IMR-90 (cell line): Measurements from ENCODE around the gene ARHGAP24. TPM values are rescaled to one million over a fixed set of nuclear protein-coding genes. Genes with fewer than 3 reads are reported as not detected.

Source experiments
- ATAC-seq: fragments of 200-7000 bp; cut with Tn5 transposase; 2 replicates; pipeline ENCODE4 v1.9.1; 2020; ENCODE audit warnings: low read depth, mild to moderate bottlenecking, moderate library complexity
- BruUV-seq: library from RNA; stranded (reverse); fragments of 400-500 nt; replicated peaks from 2 replicates; lab custom pipeline; 2021; lab: Mats Ljungman, UMichigan
- CTCF ChIA-PET: fragments of 300-600 bp; formaldehyde crosslinking; extraction: SDS; loops from one replicate; lab custom pipeline; 2021; ENCODE audit warnings: antibody characterized with exemption; lab: Yijun Ruan, JAX
- POLR2A ChIA-PET: fragments of 300-600 bp; sonication (Branson Sonifier 250); formaldehyde crosslinking; loops from one replicate; lab custom pipeline; 2022; ENCODE audit warnings: antibody characterized with exemption; ENCODE audit not compliant: unreplicated experiment; lab: Charles Lee
- DNase-seq: peaks from one replicate; pipeline ENCODE4 v3.0.0; 2013
- H2AFZ ChIP-seq: replicated peaks from 2 replicates; pipeline ENCODE3; 2013; ENCODE audit warnings: low read length, mild to moderate bottlenecking; ENCODE audit not compliant: poor library complexity
- H2AK5ac ChIP-seq: 2 replicates; pipeline ENCODE4 v1.6.1; 2013; ENCODE audit warnings: low read depth, low read length, inconsistent platforms
- H2AK9ac ChIP-seq: replicated peaks from 2 replicates; pipeline ENCODE3; 2013; ENCODE audit warnings: mild to moderate bottlenecking, low read depth, low read length, moderate library complexity; ENCODE audit not compliant: poor library complexity
- H2BK120ac ChIP-seq: 2 replicates; pipeline ENCODE4 v1.6.1; 2013; ENCODE audit warnings: low read depth, low read length, inconsistent platforms
- H2BK15ac ChIP-seq: 3 replicates; pipeline ENCODE4 v1.6.1; 2013; ENCODE audit warnings: low read depth, low read length, inconsistent platforms
- H2BK20ac ChIP-seq: 2 replicates; pipeline ENCODE4 v1.6.1; 2013; ENCODE audit warnings: low read depth, mild to moderate bottlenecking, inconsistent platforms, low read length, moderate library complexity
- H2BK5ac ChIP-seq: 2 replicates; pipeline ENCODE4 v1.6.1; 2013; ENCODE audit warnings: mild to moderate bottlenecking, low read depth, low read length, inconsistent platforms; ENCODE audit not compliant: poor library complexity, severe bottlenecking
- H3K14ac ChIP-seq: replicated peaks from 2 replicates; pipeline ENCODE4 v1.6.1; 2013; ENCODE audit warnings: low read depth, low read length, inconsistent platforms
- H3K18ac ChIP-seq: 2 replicates; pipeline ENCODE4 v1.6.1; 2013; ENCODE audit warnings: low read depth, low read length, control low read depth
- H3K23ac ChIP-seq: 2 replicates; pipeline ENCODE4 v1.6.1; 2013; ENCODE audit warnings: low read depth, low read length, inconsistent platforms
- H3K27ac ChIP-seq: 2 replicates; pipeline ENCODE4 v1.5.1; 2013; ENCODE audit warnings: mild to moderate bottlenecking, control low read depth, low read length; ENCODE audit not compliant: insufficient read depth
- H3K27me3 ChIP-seq: 2 replicates; pipeline ENCODE4 v1.6.1; 2013; ENCODE audit warnings: low read length; ENCODE audit not compliant: control insufficient read depth, insufficient read depth
- H3K36me3 ChIP-seq: 2 replicates; pipeline ENCODE4 v1.6.1; 2013; ENCODE audit warnings: low read length, mixed read lengths; ENCODE audit not compliant: control insufficient read depth, insufficient read depth
- H3K4ac ChIP-seq: 2 replicates; pipeline ENCODE4 v1.6.1; 2013; ENCODE audit warnings: low read depth, low read length, inconsistent platforms
- H3K4me1 ChIP-seq: 2 replicates; pipeline ENCODE4 v1.6.1; 2013; ENCODE audit warnings: low read length, mixed read lengths; ENCODE audit not compliant: control insufficient read depth, insufficient read depth
- H3K4me2 ChIP-seq: 2 replicates; pipeline ENCODE4 v1.6.1; 2013; ENCODE audit warnings: low read depth, mild to moderate bottlenecking, control low read depth, low read length, moderate library complexity
- H3K4me3 ChIP-seq: 2 replicates; pipeline ENCODE4 v1.5.1; 2013; ENCODE audit warnings: low read depth, mild to moderate bottlenecking, control low read depth, low read length, moderate library complexity; ENCODE audit not compliant: insufficient read depth
- H3K56ac ChIP-seq: 2 replicates; pipeline ENCODE4 v1.6.1; 2013; ENCODE audit warnings: low read length, inconsistent platforms; ENCODE audit not compliant: insufficient read depth; ENCODE audit errors: extremely low read depth
- H3K79me1 ChIP-seq, 2 experiments: 2 replicates each; pipeline ENCODE4 v1.6.1; 2013; ENCODE audit warnings: low read length in 2 of 2, inconsistent platforms in 1 of 2, low read depth in 1 of 2
- H3K9ac ChIP-seq: 2 replicates; pipeline ENCODE4 v1.6.1; 2013; ENCODE audit warnings: low read depth, low read length, control low read depth
- H3K9me1 ChIP-seq: 2 replicates; pipeline ENCODE4 v1.6.1; 2013; ENCODE audit warnings: low read length, inconsistent platforms; ENCODE audit not compliant: insufficient read depth
- H3K9me3 ChIP-seq: 2 replicates; pipeline ENCODE4 v1.6.1; 2013; ENCODE audit warnings: low read length; ENCODE audit not compliant: control insufficient read depth, insufficient read depth
- H4K20me1 ChIP-seq: 2 replicates; pipeline ENCODE4 v1.6.1; 2013; ENCODE audit warnings: low read length, inconsistent platforms; ENCODE audit not compliant: insufficient read depth
- H4K5ac ChIP-seq: 2 replicates; pipeline ENCODE4 v1.6.1; 2013; ENCODE audit warnings: mild to moderate bottlenecking, low read depth, low read length, control low read depth
- H4K8ac ChIP-seq, 2 experiments: 2 replicates each; pipeline ENCODE4 v1.6.1; 2013; ENCODE audit warnings: low read depth in 2 of 2, low read length in 2 of 2, control low read depth in 1 of 2, inconsistent platforms in 1 of 2
- H4K91ac ChIP-seq: 2 replicates; pipeline ENCODE4 v1.6.1; 2013; ENCODE audit warnings: low read depth, low read length, inconsistent platforms; ENCODE audit not compliant: insufficient read depth
- CEBPB ChIP-seq: IDR thresholded peaks from 2 replicates; pipeline ENCODE4 v1.6.1; 2012; ENCODE audit warnings: low read depth, low read length, improper control_type of control experiment
- CTCF ChIP-seq: conservative IDR thresholded peaks from 2 replicates; pipeline ENCODE4 v1.5.1; 2012; ENCODE audit warnings: mild to moderate bottlenecking, low read depth, low read length, improper control_type of control experiment
- ELK1 ChIP-seq: fragments of 150-350 bp; IDR thresholded peaks from 2 replicates; pipeline ENCODE4 v1.6.1; 2016; ENCODE audit warnings: low read depth, mild to moderate bottlenecking, low read length, moderate library complexity, borderline replicate concordance
- FOS ChIP-seq: fragments of 150-350 bp; IDR thresholded peaks from 2 replicates; pipeline ENCODE4 v1.6.1; 2016; ENCODE audit warnings: low read depth, low read length
- MAZ ChIP-seq: IDR thresholded peaks from 2 replicates; pipeline ENCODE4 v1.6.1; 2012; ENCODE audit warnings: low read depth, mild to moderate bottlenecking, low read length, improper control_type of control experiment, moderate library complexity, borderline replicate concordance
- NFE2L2 ChIP-seq: fragments of 150-350 bp; IDR thresholded peaks from 2 replicates; pipeline ENCODE4 v1.6.1; 2016; ENCODE audit warnings: low read depth, mild to moderate bottlenecking, low read length
- RFX5 ChIP-seq: IDR thresholded peaks from 2 replicates; pipeline ENCODE4 v1.8.0; 2012; ENCODE audit warnings: low read depth, mild to moderate bottlenecking, low read length, moderate library complexity
- USF2 ChIP-seq: fragments of 150-350 bp; IDR thresholded peaks from 2 replicates; pipeline ENCODE4 v1.6.1; 2017; ENCODE audit warnings: mild to moderate bottlenecking, antibody characterized with exemption, low read length, low read depth
- WGBS, 2 experiments: methylation state at CpG; one replicate each; pipeline versions ENCODE4 v1.1.5 to v1.1.7; 2013; ENCODE audit warnings: missing lambda C conversion rate in 2 of 2; ENCODE audit not compliant: insufficient read length in 1 of 2; ENCODE audit errors: extremely low coverage in 2 of 2; 5-methylcytosine and 5-hydroxymethylcytosine counted together
- dilution Hi-C: fragments of 300-500 bp; cut with HindIII; formaldehyde crosslinking; loops from one replicate; pipeline ENCODE4 v1.14.3; 2018; ENCODE audit warnings: low sequenced_read_pairs; ENCODE audit not compliant: unreplicated experiment
- in situ Hi-C: fragments of 300-500 bp; cut with MboI; formaldehyde crosslinking; loops from 3 replicates; pipeline ENCODE4 v1.14.3; 2019; ENCODE audit warnings: low sequenced_read_pairs, inconsistent platforms, mixed read lengths
- intact Hi-C: fragments of 100-400 bp; cut with micrococcal nuclease; formaldehyde crosslinking; loops from 2 replicates; pipeline ENCODE4 v1.10.0; 2022
- polyA plus RNA-seq, 3 experiments: library from polyadenylated mRNA; depleted of rRNA; stranded (reverse); fragments of >200 nt; gene quantifications; 2 replicates each; pipeline ENCODE4 v1.2.3, GENCODE V29; 2012; ENCODE audit warnings: low replicate concordance in 1 of 3
- total RNA-seq: library from RNA; depleted of rRNA; stranded (reverse); fragments of >200 nt; gene quantifications from 2 replicates; pipeline ENCODE4 v1.2.3, GENCODE V29; 2012

The ARHGAP24 gene
- total and polyA plus RNA-seq, 2 of the 4 experiments (the other 2 are of a cell fraction), result 11.9 to 24.0 TPM

GRCh38 chr4:86004030-86004429 lies 529.1 kb downstream of the ARHGAP24 start:
- Histone ChIP-seq H2BK20ac (no peak overlapping the region), H3K9ac (no peak overlapping the region), H3K14ac (no peak overlapping the region), H4K8ac (no peak overlapping the region), H2AFZ (no peak overlapping the region), H3K4me3 (no peak overlapping the region), H3K4me1 (no peaks in the 10 kb centered on the region), H3K79me1 (no peaks in the 10 kb centered on the region), H2AK5ac (no peak overlapping the region), H2AK9ac (no peak overlapping the region), H3K56ac (no peak overlapping the region), H4K5ac (no peak overlapping the region), H2BK15ac (no peak overlapping the region), H4K20me1 (no peaks in the 10 kb centered on the region), H3K23ac (no peak overlapping the region), H3K27ac (no peak overlapping the region), H3K4ac (no peak overlapping the region), H3K9me1 (peaks cover 2% of the 10 kb centered on the region; the same call in 1 of the 2 replicates), H2BK120ac (no peak overlapping the region), H3K36me3 (no peaks in the 10 kb centered on the region), H3K4me2 (no peak overlapping the region), H3K27me3 (no peaks in the 10 kb centered on the region), H2BK5ac (no peak overlapping the region), H4K91ac (no peak overlapping the region), H3K18ac (no peak overlapping the region), H3K9me3 (no peaks in the 10 kb centered on the region)
- no TSS peak for BruUV-seq
- DNase-seq (no peak), ATAC-seq (no peak)
- dilution Hi-C loops, result no loop called here
- no peak for TF ChIP-seq ELK1
- TF ChIP-seq CTCF, result no peak
- TF ChIP-seq USF2, result no peak
- no peak for TF ChIP-seq RFX5
- no peak for TF ChIP-seq FOS
- no peak for TF ChIP-seq MAZ
- no peak for TF ChIP-seq NFE2L2
- no peak for TF ChIP-seq CEBPB
- ChIA-PET POLR2A (no interaction called here), CTCF (no interaction called here)
- intact Hi-C loops, result no loop called here
- WGBS, 2 experiments, result no CpG with 5 or more reads among the region's 2 CpGs
- in situ Hi-C loops, result no loop called here
